ENCODE data around the gene MYBBP1A.

The MYBBP1A gene

DNA sequence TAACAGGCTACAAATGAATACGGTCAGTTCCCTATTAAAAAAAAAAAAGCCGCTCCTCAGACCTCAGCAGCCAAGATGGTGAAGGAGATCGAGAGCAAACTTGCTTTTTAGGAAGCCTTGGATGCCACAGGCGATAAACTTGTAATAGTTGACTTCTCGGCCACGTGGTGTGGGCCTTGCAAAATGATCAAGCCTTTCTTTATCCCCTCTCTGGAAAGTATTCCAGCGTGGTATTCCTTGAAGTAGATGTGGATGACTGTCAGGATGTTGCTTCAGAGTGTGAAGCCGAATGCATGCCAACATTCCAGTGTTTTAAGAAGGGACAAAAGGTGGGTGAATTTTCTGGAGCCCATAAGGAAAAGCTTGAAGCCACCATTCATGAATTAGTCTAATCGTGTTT lies 16.9 kb upstream of the MYBBP1A start:
- DNase-seq (ENCODE audit: low read depth in 3 of 3): no peak

DNA sequence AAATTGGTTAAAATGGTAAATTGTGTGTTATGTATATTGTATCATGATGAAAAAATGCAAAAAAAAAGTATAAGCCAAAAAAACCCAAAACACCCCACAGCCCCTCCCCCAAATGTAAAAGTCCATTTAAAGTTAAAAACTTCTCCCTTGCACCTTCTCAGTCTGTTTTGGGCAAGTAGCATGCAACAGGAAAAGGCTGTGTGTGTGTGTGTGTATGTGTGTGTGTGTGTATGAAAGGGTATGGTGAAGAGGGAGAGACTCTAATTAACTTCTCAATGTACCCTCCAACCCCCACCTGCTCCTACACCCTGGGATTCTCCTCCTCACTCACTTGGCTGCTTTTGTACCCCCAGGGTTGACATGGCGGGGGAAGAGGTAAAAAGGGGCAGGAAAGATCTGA lies 14.4 kb upstream of the MYBBP1A start:
- no peak for DNase-seq (ENCODE audit: low read depth in 3 of 3)

- peak in 2 of 3 experiments; percentile 19 to 49 for DNase-seq (ENCODE audit: low read depth in 3 of 3)
Observed at GRCh38 chr17:4566785-4567184, 11.6 kb upstream of the MYBBP1A start.

DNA sequence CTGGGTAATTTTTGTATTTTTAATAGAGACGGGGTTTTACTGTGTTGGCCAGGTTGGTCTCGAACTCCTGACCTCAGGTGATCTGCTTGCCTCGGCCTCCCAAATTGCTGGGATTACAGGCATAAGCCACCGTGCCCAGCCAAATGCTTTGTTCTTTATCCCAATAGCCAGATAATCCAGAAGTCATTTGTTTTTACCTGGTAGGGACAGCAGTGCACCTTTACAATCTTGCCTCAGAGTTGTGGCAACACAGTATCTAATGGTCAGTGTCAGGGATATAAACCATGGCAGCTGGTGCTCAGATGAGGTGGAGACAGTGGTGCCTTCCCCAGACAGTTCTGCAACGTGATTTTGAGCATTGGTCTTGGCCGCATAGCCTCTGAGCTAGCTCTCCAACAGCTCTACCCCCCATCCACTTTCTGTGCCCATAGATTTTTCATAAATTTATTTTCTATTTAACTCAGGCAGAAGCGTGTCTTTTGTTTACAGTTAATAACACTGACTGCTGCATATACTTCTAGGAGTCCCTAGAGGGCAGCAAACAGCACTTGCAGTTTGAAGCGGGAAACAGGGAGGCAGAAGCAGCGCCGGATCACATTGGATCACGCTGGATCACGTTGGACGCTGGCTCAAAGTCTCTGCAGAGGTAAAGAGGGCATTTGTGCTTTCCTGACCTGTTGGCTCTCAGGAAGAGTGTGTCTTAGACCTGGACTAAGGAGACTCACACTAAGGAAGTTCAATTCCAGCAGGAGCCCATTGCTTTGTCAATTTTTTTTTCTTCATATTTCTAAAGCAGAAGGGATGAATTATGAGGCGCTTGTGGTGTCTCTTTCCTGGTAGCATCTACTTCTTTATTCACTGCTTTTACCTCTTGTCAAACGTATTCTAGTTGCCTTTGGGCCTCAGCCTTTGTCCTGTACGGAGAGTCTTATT lies 10.3 kb upstream of the MYBBP1A start:
- peak in 2 of 3 experiments; percentile 38 to 53 for DNase-seq (ENCODE audit: low read depth in 3 of 3)

GRCh38 chr17:4562015-4562969 lies 7.1 kb upstream of the MYBBP1A start:
- DNase-seq (ENCODE audit: low read depth in 3 of 3): no peak

DNA sequence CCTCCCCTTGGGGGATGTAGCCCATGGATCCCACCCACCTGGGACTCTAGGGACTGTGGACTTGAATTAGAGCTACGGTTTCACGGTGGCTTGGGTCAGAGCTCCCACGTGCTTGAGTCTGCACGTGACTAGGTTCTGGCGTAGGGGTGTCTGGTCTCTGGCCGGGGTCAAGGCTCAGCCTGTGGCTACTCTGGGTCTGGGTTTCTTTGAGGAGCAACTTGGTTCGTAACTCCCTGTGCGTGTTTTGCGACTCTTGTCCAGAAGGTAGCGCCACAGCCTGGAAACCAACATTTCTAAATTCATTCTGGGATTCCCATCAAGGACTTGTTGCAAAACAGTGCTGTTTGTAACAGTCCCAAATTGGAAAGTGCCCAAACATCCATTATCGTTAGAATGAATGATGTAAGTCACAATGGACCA lies 5.7 kb upstream of the MYBBP1A start:
- DNase-seq (ENCODE audit: low read depth in 3 of 3): no peak

DNA sequence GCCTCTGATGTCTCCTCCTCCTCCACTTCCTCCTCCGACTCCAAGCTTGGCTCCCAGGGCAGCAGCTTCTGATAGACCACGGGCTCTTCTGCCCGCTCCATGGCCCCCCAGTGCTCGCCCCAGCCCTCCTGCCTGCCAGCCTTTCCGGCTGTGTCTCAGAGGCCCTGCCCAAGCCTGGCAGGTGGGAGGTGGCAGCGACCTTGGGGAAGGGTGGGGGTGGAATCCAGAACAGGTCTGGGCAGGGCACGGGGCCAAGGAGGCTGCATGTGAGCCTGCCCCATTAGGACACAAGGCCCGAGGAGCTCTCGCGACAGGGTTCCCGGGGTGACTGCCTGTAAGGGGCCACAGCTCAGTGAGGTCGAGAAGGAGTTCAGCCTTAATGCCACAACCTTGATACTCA lies 5.2 kb upstream of the MYBBP1A start, which contains the start of gene GGT6:
Gene GGT6 (minus strand): TSS at position 157 of the 400 bp plus-strand sequence. CDS start 56 bp downstream, at position 101.
- DNase-seq (ENCODE audit: low read depth in 3 of 3): no peak

GRCh38 chr17:4559966-4560365 lies 4.8 kb upstream of the MYBBP1A start:
- no peak for DNase-seq (ENCODE audit: low read depth in 3 of 3)

DNA sequence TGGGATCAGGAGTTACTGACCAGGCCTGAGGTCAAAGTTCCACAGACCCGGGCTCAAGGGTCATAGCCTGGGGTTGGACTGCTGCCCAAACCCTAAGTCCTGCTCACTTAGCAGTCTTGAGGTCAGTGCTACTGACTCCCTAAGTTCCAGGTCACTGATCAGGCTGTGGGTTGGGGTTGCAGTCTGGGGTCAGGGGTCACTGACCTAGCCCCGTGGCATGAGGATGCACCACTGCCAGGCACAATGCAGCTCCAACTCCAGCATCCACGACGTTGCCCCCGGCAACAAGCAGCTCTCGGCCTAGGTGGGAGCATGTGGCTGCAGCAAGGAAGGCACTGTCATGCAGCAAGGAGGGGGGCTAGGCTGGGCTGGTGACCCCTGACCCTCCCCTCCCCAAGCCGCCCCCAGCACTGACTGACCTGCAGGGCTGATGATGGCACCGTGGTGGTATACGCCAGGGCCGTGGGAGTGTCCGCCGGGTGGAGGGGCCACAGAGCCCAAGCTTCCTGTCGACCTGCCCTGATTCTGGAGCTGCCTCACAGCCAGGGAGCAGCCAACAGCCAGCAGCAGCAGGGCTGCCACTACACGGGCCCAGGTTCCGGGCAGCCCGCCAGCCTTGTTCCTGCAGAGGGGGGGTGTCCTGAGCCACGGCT lies 4.1 kb upstream of the MYBBP1A start:
- DNase-seq (ENCODE audit: low read depth in 3 of 3): no peak

DNA sequence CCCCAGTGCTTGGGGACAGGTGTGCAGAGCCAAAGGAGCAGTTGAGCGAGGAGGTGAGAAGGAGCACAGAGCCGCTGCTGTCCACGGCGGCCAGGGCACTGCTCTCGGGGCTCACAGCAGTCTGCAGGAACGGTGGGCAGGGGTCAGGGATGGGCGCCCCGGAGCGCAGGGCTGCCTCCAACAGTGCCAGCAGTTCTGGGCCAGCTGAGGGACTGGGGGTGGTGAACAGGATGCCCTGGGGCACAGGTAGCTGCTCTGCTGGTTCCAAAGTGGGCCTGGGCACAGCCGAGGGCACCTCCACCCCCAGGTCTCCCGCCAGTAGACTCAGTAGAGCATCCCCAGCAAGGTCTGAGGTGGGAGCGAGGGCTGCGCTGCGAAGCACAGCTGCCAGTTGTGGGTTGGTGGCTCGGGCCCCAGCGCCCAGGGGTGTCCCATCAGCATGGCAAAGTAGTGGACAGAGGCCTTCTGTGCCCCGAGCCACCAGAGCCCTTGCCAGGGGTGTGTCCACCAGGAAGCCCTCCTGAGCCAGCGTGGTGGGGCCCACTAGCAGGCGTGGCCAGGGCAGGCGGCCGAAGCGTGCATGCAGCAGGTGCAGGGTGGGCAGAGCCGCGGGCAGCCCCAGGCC lies 3.3 kb upstream of the MYBBP1A start:
- no peak for DNase-seq (ENCODE audit: low read depth in 3 of 3)

GRCh38 chr17:4557626-4558346 lies 2.6 kb upstream of the MYBBP1A start:
- no peak for DNase-seq (ENCODE audit: low read depth in 3 of 3)

GRCh38 chr17:4556996-4557395 lies 1.8 kb upstream of the MYBBP1A start:
- DNase-seq (ENCODE audit: low read depth in 3 of 3): no peak

- DNase-seq (ENCODE audit: low read depth in 3 of 3): no peak
Observed at GRCh38 chr17:4555873-4556759, 932 bp upstream of the MYBBP1A start.

DNA sequence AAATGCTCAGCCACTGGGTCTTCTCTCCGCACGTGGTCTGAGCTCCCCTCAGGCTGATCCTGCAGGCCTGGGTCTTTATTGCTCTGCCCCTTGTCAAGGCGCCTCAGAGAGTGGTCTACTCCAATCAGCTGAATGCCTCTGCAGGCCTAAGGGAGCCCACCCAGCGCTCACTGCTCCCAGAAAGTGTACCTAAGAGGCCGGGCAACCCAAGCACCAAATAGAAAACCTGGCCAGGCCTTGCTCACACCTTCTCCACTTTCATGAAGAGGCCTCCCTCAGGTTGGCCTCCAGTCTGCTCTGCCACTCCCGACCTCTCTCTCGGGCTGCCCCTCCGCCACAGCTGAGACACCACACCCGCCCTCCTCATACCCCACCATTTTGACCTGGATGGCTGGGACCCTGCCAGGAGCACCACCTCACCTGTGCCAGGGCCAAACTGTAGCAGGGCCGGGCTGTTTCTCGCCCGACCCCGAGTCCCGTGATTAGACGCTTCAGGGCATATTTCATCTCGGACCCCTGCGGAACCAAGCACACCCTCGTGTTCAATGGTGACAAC lies 665 bp downstream of the MYBBP1A start:
- no peak for DNase-seq (ENCODE audit: low read depth in 3 of 3)

- DNase-seq (ENCODE audit: low read depth in 3 of 3): no peak
Observed at GRCh38 chr17:4553669-4554068, 1.5 kb downstream of the MYBBP1A start.

GRCh38 chr17:4551796-4552525 lies 3.2 kb downstream of the MYBBP1A start:
- DNase-seq (ENCODE audit: low read depth in 3 of 3): no peak

DNA sequence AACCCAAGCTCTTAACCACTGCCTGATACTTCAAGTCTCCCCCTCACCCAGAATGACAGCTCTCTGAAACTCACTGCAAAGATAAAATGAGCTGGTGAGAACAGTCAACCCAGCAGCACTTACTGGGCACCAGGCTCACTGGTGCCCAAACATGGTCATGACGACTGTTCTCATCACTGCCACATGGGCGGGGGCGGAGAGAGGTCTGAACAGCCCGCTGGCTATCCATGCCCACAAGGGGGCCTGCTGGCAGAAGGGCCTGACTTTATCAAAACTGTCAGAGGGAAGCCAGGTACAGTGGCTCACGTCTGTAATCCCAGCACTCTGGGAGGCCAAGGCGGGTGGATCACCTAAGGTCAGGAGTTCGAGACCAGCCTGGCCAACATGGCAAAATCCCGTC lies 4.0 kb downstream of the MYBBP1A start:
- no peak for DNase-seq (ENCODE audit: low read depth in 3 of 3)

- DNase-seq (ENCODE audit: low read depth in 3 of 3): no peak
Observed at GRCh38 chr17:4550534-4551039, 4.6 kb downstream of the MYBBP1A start.
